C4-2B (cell line): ENCODE data around the gene LYPD5.

Experiments used
- H3K27ac ChIP-seq: fragments of 450-650 bp; 2 replicates; pipeline ENCODE4 v1.5.1; 2017
- ZFX ChIP-seq: fragments of 450-650 bp; IDR thresholded peaks from 2 replicates; pipeline ENCODE4 v1.6.1; 2017
- TF ChIP-seq, protein P1 (sequence below): fragments of 450-650 bp; conservative IDR thresholded peaks from 2 replicates; pipeline ENCODE4 v1.5.1; 2017; ENCODE audit warnings: mild to moderate bottlenecking

Gene LYPD5

DNA sequence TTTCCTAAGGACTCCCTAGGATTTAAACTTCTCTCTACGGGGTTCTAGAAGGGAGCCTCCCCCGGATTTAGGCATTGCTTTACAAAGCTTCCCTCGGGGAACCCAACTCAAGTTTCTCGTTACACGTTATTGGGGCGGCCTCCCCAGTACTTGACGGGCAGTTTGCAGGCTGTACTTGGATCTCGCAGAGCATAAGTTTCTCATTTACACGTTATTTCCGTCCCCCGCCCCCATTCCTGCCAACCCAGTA, 48.1 kb downstream of the LYPD5 start:
- H3K27ac ChIP-seq, result peak overlapping the region; percentile 97
- TF ChIP-seq, protein P1, sequence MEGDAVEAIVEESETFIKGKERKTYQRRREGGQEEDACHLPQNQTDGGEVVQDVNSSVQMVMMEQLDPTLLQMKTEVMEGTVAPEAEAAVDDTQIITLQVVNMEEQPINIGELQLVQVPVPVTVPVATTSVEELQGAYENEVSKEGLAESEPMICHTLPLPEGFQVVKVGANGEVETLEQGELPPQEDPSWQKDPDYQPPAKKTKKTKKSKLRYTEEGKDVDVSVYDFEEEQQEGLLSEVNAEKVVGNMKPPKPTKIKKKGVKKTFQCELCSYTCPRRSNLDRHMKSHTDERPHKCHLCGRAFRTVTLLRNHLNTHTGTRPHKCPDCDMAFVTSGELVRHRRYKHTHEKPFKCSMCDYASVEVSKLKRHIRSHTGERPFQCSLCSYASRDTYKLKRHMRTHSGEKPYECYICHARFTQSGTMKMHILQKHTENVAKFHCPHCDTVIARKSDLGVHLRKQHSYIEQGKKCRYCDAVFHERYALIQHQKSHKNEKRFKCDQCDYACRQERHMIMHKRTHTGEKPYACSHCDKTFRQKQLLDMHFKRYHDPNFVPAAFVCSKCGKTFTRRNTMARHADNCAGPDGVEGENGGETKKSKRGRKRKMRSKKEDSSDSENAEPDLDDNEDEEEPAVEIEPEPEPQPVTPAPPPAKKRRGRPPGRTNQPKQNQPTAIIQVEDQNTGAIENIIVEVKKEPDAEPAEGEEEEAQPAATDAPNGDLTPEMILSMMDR, result no peak
- TF ChIP-seq ZFX, result no peak

DNA sequence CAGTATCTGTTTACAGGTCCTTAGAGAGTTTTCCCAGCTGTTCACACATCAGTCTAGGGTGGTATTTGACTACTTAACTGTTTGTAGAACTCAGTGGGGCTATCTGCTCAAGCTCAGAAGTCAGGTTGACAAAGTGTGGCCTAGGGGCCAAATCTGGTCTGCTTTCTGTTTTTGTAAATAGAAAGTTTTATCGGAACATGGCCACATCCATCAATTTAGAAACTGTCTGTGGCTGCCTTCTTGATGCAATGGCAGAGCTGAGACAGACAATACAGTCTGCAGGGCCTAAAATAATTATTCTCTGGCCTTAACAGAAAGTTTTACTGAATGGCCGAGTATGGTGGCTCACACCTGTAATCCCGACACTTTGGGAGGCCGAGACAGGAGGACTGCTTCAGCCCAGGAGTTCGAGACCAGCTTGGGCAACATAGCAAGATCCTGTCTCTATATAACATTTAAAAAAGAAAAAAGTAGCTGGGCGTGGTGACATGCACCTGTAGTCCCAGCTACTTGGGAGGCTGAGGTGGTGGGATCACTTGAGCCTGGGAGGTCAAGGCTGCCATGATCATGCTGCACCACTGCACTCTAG, 49.9 kb downstream of the LYPD5 start:
- no peak for TF ChIP-seq ZFX
- TF ChIP-seq, protein P1, result no peak
- H3K27ac ChIP-seq, result no peak overlapping the region

DNA sequence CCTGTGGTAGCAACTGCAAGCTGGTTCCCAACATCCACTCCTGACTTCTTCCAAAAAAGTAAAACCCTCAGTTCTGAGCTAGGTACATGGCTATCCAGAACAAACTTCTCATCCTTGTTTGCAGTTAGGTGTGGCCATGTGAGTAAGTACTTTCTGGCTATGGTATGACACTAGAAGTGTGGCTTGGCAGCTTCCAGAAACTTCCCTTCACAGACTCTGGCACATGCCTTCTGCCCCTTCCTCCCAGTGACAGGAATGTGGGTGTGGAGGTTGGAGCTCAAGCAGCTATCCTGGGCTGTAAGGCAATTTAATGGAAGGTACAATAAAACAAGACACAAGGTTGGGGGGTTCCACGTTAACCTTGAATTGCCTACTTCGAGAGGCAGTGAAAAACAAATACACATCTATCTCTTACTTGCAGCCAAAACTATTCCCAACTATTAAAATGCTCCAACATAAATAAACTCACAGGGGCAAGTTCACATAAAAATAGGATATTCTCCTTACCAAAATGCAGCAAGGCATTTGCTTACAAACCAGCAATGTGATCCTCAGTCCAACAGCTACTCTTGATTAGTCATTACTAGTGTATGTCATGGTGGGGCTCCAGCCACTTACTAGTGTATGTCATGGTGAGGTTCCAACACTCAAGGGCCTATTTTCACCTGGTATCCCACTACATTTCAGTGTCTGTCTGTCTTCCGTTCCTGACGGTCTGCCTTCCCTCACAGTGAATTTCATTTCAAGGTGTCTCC, 50.6 kb downstream of the LYPD5 start:
- no peak for TF ChIP-seq ZFX
- TF ChIP-seq, protein P1, result no peak
- no peak overlapping the region for H3K27ac ChIP-seq

DNA sequence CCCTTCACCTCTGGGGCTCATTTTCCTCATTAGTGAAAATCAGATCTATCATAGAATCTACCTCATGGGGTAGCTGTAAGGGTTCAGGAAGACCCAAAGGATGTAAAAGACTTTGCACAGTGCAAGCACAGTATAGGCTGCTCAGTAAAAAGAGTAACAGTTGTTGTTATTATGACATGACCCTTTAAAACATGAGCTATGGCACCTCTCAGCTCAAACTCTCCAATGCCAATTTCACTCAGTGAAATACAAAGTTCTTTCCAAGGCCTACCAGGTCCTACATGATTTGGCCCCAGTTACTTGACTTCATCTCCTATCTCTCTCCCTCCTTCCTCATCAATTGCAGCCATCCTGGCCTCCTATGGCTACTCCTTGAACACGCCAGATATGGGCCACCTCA, 52.3 kb downstream of the LYPD5 start:
- no peak for TF ChIP-seq ZFX
- TF ChIP-seq, protein P1, result no peak
- no peak overlapping the region for H3K27ac ChIP-seq

DNA sequence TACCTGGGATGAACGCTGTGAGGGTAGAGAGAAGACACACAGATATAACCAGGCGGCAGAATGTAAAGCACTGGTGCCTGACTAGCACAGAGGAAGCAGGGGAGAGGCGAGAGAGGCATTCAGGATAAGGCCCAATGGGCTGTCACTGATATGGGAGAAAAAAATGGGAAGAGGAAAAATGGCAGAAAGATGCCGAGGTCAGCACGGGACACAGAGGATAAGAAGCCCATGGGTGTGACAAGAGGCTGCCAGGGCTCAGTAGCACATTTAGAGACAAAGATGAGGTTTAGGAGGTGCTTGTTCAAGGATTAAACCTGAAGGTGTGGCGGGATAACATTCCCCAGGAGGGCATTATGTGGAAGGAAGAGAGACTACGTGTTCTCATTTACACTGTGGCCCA, 53.1 kb downstream of the LYPD5 start:
- TF ChIP-seq, protein P1, result no peak
- TF ChIP-seq ZFX, result no peak
- no peak overlapping the region for H3K27ac ChIP-seq

DNA sequence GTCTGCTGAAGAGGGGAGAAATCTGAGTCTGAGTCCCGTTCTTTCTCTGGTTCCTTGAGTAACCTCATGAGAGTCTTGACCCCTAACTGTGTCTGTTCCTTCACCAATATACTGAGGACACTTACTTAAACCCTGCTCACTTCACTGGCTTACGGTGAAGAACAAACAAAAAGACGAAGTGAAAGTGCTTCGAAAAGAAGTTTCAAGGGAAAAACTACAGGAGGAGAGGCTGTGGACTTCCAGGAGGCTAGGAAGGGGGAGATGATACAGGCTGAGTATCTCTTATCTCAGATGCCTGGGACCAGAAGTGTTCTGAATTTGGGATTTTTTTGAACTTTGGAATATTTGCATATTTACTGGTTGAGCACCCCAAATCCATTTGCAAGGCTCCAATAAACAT, 53.6 kb downstream of the LYPD5 start:
- H3K27ac ChIP-seq, result no peak overlapping the region
- TF ChIP-seq, protein P1, result no peak
- TF ChIP-seq ZFX, result no peak

DNA sequence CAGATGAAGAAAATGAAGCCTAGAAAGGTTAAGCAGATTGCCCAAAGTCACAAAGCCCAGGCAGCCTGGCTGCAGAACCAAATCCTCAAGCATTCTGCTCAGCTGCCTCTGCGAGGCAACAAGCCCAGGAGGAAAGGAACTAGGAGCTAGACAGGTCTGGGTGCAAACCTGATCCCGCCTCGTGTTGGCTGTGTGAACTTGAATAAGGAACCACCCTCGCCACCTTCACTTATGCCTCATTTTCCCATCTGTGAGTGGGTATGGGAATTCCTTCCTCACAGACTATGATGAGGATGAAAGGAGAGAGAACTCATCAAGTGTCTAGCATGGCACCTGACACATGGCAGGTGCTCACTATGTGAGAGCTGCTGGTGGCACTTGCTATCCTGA, 54.0 kb downstream of the LYPD5 start:
- TF ChIP-seq, protein P1, result no peak
- TF ChIP-seq ZFX, result no peak
- no peak overlapping the region for H3K27ac ChIP-seq
